Hepatocyte (in vitro differentiated cells): ENCODE results near the gene FAM83E. TPM values are rescaled to one million over a fixed set of nuclear protein-coding genes. Genes with fewer than 3 reads are reported as not detected.

ENCODE experiments used
- DNase-seq: peaks from one replicate; pipeline ENCODE4 v3.0.0-alpha.2; 2016; ENCODE audit warnings: low spot score
- H2AFZ ChIP-seq: fragments of 200-600 bp; sonication (generic); 2 replicates; pipeline ENCODE4 v1.6.0; 2016; ENCODE audit warnings: antibody characterized with exemption, mild to moderate bottlenecking
- H3K27ac ChIP-seq: fragments of 200-600 bp; sonication (generic); 2 replicates; pipeline ENCODE4 v1.5.1; 2016; ENCODE audit warnings: mild to moderate bottlenecking
- H3K27me3 ChIP-seq: fragments of 200-600 bp; sonication (generic); 2 replicates; pipeline ENCODE4 v1.6.1; 2016
- H3K36me3 ChIP-seq: fragments of 200-600 bp; sonication (generic); replicated peaks from 2 replicates; pipeline ENCODE4 v1.5.1; 2016; ENCODE audit warnings: low read depth; ENCODE audit not compliant: insufficient read depth
- H3K4me1 ChIP-seq: fragments of 200-600 bp; sonication (generic); 2 replicates; pipeline ENCODE4 v1.5.1; 2016; ENCODE audit warnings: mild to moderate bottlenecking, moderate library complexity; ENCODE audit not compliant: insufficient read depth
- H3K4me2 ChIP-seq: fragments of 200-600 bp; sonication (generic); 2 replicates; pipeline ENCODE4 v1.6.0; 2016
- H3K4me3 ChIP-seq: fragments of 200-600 bp; sonication (generic); 2 replicates; pipeline ENCODE4 v1.5.1; 2016; ENCODE audit warnings: mild to moderate bottlenecking
- H3K79me2 ChIP-seq: fragments of 200-600 bp; sonication (generic); 2 replicates; pipeline ENCODE4 v1.6.0; 2017; ENCODE audit warnings: mild to moderate bottlenecking
- H3K9me2 ChIP-seq: fragments of 200-600 bp; sonication (generic); replicated peaks from 2 replicates; pipeline ENCODE4 v1.6.0; 2017; ENCODE audit warnings: mild to moderate bottlenecking; ENCODE audit not compliant: insufficient read depth
- H3K9me3 ChIP-seq: fragments of 200-600 bp; sonication (generic); 2 replicates; pipeline ENCODE4 v1.5.1; 2016; ENCODE audit warnings: low read depth, mild to moderate bottlenecking
- H4K20me1 ChIP-seq: fragments of 200-600 bp; sonication (generic); 2 replicates; pipeline ENCODE4 v1.6.0; 2016; ENCODE audit warnings: mild to moderate bottlenecking; ENCODE audit not compliant: insufficient read depth, poor library complexity, severe bottlenecking
- CTCF ChIP-seq: fragments of 200-600 bp; sonication (generic); IDR thresholded peaks from 2 replicates; pipeline ENCODE4 v1.5.1; 2016; ENCODE audit warnings: antibody characterized with exemption, mild to moderate bottlenecking; ENCODE audit not compliant: poor library complexity
- EZH2 ChIP-seq: fragments of 200-600 bp; sonication (generic); IDR thresholded peaks from 2 replicates; pipeline ENCODE4 v1.6.1; 2016; ENCODE audit warnings: antibody characterized with exemption, mild to moderate bottlenecking, borderline replicate concordance
- EZH2phosphoT487 ChIP-seq: fragments of 200-600 bp; sonication (generic); IDR thresholded peaks from one replicate; pipeline ENCODE4 v1.6.1; 2018; ENCODE audit warnings: antibody characterized with exemption, mild to moderate bottlenecking, low read depth, moderate library complexity; ENCODE audit not compliant: unreplicated experiment, severe bottlenecking
- WGBS: methylation state at CpG from one replicate; pipeline ENCODE4 v1.1.6; 2016; ENCODE audit warnings: low lambda C conversion rate; ENCODE audit errors: missing lambda C conversion rate; 5-methylcytosine and 5-hydroxymethylcytosine counted together
- polyA plus RNA-seq: library from polyadenylated mRNA; unstranded; fragments of >200 nt; fragmentation: Nextera tagmentation; extraction: Ambion mirVana; gene quantifications from 2 replicates; pipeline ENCODE4 v1.2.1, GENCODE V29; 2016
- total RNA-seq: library from RNA; depleted of rRNA; stranded (reverse); fragments of >200 nt; gene quantifications from 2 replicates; pipeline ENCODE4 v1.2.3, GENCODE V29; 2014

Gene FAM83E
- total and polyA plus RNA-seq, 2 experiments from 2014 or later, result 12.4 to 22.2 TPM

GRCh38 chr19:48646722-48647216 is 31.9 kb upstream of the FAM83E start:
- Histone ChIP-seq H3K4me2 (peak overlapping the region; percentile 99), H3K9me3 (no peaks in the 10 kb centered on the region), H4K20me1 (no peaks in the 10 kb centered on the region), H3K27ac (no peak overlapping the region), H3K79me2 (no peaks in the 10 kb centered on the region), H3K27me3 (no peaks in the 10 kb centered on the region), H3K4me1 (peaks cover 11% of the 10 kb centered on the region), H3K9me2 (no peaks in the 10 kb centered on the region), H2AFZ (peak overlapping the region; percentile 97), H3K36me3 (no peaks in the 10 kb centered on the region), H3K4me3 (no peak overlapping the region)
- TF ChIP-seq EZH2phosphoT487, result no peak
- TF ChIP-seq CTCF, result no peak
- no peak for TF ChIP-seq EZH2
- 48% methylated on average over 3 of the region's 10 CpGs for WGBS
- DNase-seq, result no peak

GRCh38 chr19:48646001-48646721 is 31.3 kb upstream of the FAM83E start, which contains the start of gene CA11:
Gene CA11 (minus strand): TSS chr19:48646187. CDS start chr19:48645632, 555 bp downstream.
- H3K27ac ChIP-seq, result peak within 1 kb of the TSS; percentile 91
- peak within 1 kb of the TSS; percentile 99 for H3K4me2 ChIP-seq
- H3K4me1 ChIP-seq, result peaks cover 11% of the 10 kb centered on the region
- H3K9me3 ChIP-seq, result no peaks in the 10 kb centered on the region
- no peaks in the 10 kb centered on the region for H3K27me3 ChIP-seq
- no peak for TF ChIP-seq EZH2phosphoT487
- peak; percentile 93 for TF ChIP-seq CTCF
- no peaks in the 10 kb centered on the region for H3K79me2 ChIP-seq
- H2AFZ ChIP-seq, result peak within 1 kb of the TSS; percentile 97
- H3K4me3 ChIP-seq, result peak within 1 kb of the TSS; percentile 57
- DNase-seq, result peak; percentile 94
- WGBS, result 0% methylated on average over 7 of the region's 33 CpGs
- H3K9me2 ChIP-seq, result no peaks in the 10 kb centered on the region
- H4K20me1 ChIP-seq, result no peaks in the 10 kb centered on the region
- no peaks in the 10 kb centered on the region for H3K36me3 ChIP-seq

GRCh38 chr19:48645620-48646000 is 30.7 kb upstream of the FAM83E start:
- H3K27ac ChIP-seq, result peak overlapping the region; percentile 91
- H3K4me1 ChIP-seq, result peaks cover 11% of the 10 kb centered on the region
- no peaks in the 10 kb centered on the region for H3K9me3 ChIP-seq
- no peaks in the 10 kb centered on the region for H4K20me1 ChIP-seq
- H3K27me3 ChIP-seq, result no peaks in the 10 kb centered on the region
- TF ChIP-seq CTCF (no peak), EZH2 (no peak), EZH2phosphoT487 (no peak)
- no peak for DNase-seq
- 0% methylated on average over 3 of the region's 6 CpGs for WGBS
- peak overlapping the region; percentile 97 for H2AFZ ChIP-seq
- H3K4me3 ChIP-seq, result peak overlapping the region; percentile 57
- no peaks in the 10 kb centered on the region for H3K36me3 ChIP-seq
- H3K4me2 ChIP-seq, result peak overlapping the region; percentile 99
- H3K79me2 ChIP-seq, result no peaks in the 10 kb centered on the region
- H3K9me2 ChIP-seq, result no peaks in the 10 kb centered on the region
